Activated naive CD8-positive, alpha-beta T cell treated with anti-CD3 and anti-CD28 coated beads, Interleukin-2, amount 10 ng/mL, durations not matched to agents 7 days and 5 days (primary cell): ENCODE results near the gene WDR70. TPM values are rescaled to one million over a fixed set of nuclear protein-coding genes. Genes with fewer than 3 reads are reported as not detected.

ENCODE experiments used
- ATAC-seq: fragments of 150-1000 bp; cut with Tn5 transposase; one replicate; pipeline ENCODE4 v1.10.0; 2021; ENCODE audit warnings: low read depth, moderate library complexity
- POLR2A ChIA-PET: fragments of 350-600 bp; sonication (Branson Sonifier 250); formaldehyde crosslinking; loops from one replicate; lab custom pipeline; 2021; ENCODE audit warnings: antibody characterized with exemption; lab: Charles Lee
- DNase-seq: peaks from one replicate; pipeline ENCODE4 v3.0.0; 2021
- H3K27ac Mint-ChIP-seq: one replicate; pipeline ENCODE4 v1.8.0; 2022; ENCODE audit warnings: mild to moderate bottlenecking, mixed read lengths
- H3K27me3 Mint-ChIP-seq: one replicate; pipeline ENCODE4 v1.8.0; 2022; ENCODE audit warnings: mild to moderate bottlenecking, moderate library complexity, mixed read lengths
- H3K36me3 Mint-ChIP-seq: one replicate; pipeline ENCODE4 v1.8.0; 2021; ENCODE audit warnings: mild to moderate bottlenecking, mixed read lengths
- H3K4me1 Mint-ChIP-seq: one replicate; pipeline ENCODE4 v1.8.0; 2021; ENCODE audit warnings: mixed read lengths
- H3K4me3 Mint-ChIP-seq: one replicate; pipeline ENCODE4 v1.8.0; 2022; ENCODE audit warnings: mild to moderate bottlenecking, moderate library complexity, mixed read lengths
- H3K9me3 Mint-ChIP-seq: one replicate; pipeline ENCODE4 v1.8.0; 2021; ENCODE audit warnings: mixed read lengths
- total RNA-seq, 2 experiments: library from RNA; stranded (reverse); gene quantifications; one replicate each; pipeline ENCODE4 v1.2.3, GENCODE V29; 2021

WDR70 gene
- total RNA-seq, 2 experiments from 2014 or later = 35.8 to 37.6 TPM

- H3K27me3 Mint-ChIP-seq = no peaks in the 10 kb centered on the region
- H3K4me1 Mint-ChIP-seq = peaks cover 9% of the 10 kb centered on the region
- H3K9me3 Mint-ChIP-seq = no peaks in the 10 kb centered on the region
- H3K4me3 Mint-ChIP-seq = no peak overlapping the region
- peaks cover 16% of the 10 kb centered on the region for H3K36me3 Mint-ChIP-seq
- DNase-seq (no peak), ATAC-seq (no peak)
- H3K27ac Mint-ChIP-seq = no peak overlapping the region
- POLR2A ChIA-PET = no interaction called here
Measured at GRCh38 chr5:37727238-37727637, 348.1 kb downstream of the WDR70 start.

GRCh38 chr5:37730896-37731455 lies 351.9 kb downstream of the WDR70 start:
- Mint-ChIP-seq H3K9me3 (no peaks in the 10 kb centered on the region), H3K36me3 (peaks cover 17% of the 10 kb centered on the region), H3K4me1 (peaks cover 7% of the 10 kb centered on the region), H3K27me3 (no peaks in the 10 kb centered on the region), H3K27ac (no peak overlapping the region), H3K4me3 (no peak overlapping the region)
- DNase-seq = no peak
- POLR2A ChIA-PET = no interaction called here
- no peak for ATAC-seq

GRCh38 chr5:37734114-37734513 lies 355.0 kb downstream of the WDR70 start:
- Mint-ChIP-seq H3K4me1 (peaks cover 16% of the 10 kb centered on the region), H3K27ac (no peak overlapping the region), H3K36me3 (peaks cover 15% of the 10 kb centered on the region), H3K27me3 (no peaks in the 10 kb centered on the region), H3K9me3 (no peaks in the 10 kb centered on the region), H3K4me3 (no peak overlapping the region)
- POLR2A ChIA-PET = no interaction called here
- ATAC-seq (no peak), DNase-seq (no peak)

- POLR2A ChIA-PET = no interaction called here
- Mint-ChIP-seq H3K27ac (no peak overlapping the region), H3K36me3 (peaks cover 19% of the 10 kb centered on the region), H3K4me1 (peaks cover 16% of the 10 kb centered on the region), H3K9me3 (no peaks in the 10 kb centered on the region), H3K4me3 (no peak overlapping the region), H3K27me3 (no peaks in the 10 kb centered on the region)
- no peak for ATAC-seq
- no peak for DNase-seq
Measured at GRCh38 chr5:37735649-37736347, 356.7 kb downstream of the WDR70 start.

GRCh38 chr5:37736397-37736796 lies 357.3 kb downstream of the WDR70 start:
- H3K4me3 Mint-ChIP-seq = no peak overlapping the region
- POLR2A ChIA-PET = no interaction called here

GRCh38 chr5:37737326-37738056 lies 358.4 kb downstream of the WDR70 start:
- H3K27me3 Mint-ChIP-seq = no peaks in the 10 kb centered on the region
- peaks cover 2% of the 10 kb centered on the region for H3K9me3 Mint-ChIP-seq
- ATAC-seq (no peak), DNase-seq (no peak)
- peaks cover 16% of the 10 kb centered on the region for H3K4me1 Mint-ChIP-seq
- H3K36me3 Mint-ChIP-seq = peaks cover 21% of the 10 kb centered on the region
- H3K27ac Mint-ChIP-seq = no peak overlapping the region
- POLR2A ChIA-PET = no interaction called here
- H3K4me3 Mint-ChIP-seq = no peak overlapping the region

More at GRCh38 chr5:37736397-37736796, 357.3 kb downstream of the WDR70 start:
- ATAC-seq (no peak), DNase-seq (no peak)
- Mint-ChIP-seq H3K9me3 (no peaks in the 10 kb centered on the region), H3K27me3 (no peaks in the 10 kb centered on the region), H3K27ac (no peak overlapping the region), H3K36me3 (peaks cover 22% of the 10 kb centered on the region), H3K4me1 (peaks cover 16% of the 10 kb centered on the region)

- H3K27me3 Mint-ChIP-seq = no peaks in the 10 kb centered on the region
- no peak overlapping the region for H3K4me3 Mint-ChIP-seq
- DNase-seq (no peak), ATAC-seq (no peak)
- POLR2A ChIA-PET = no interaction called here
- H3K36me3 Mint-ChIP-seq = peaks cover 19% of the 10 kb centered on the region
- no peak overlapping the region for H3K27ac Mint-ChIP-seq
- peaks cover 16% of the 10 kb centered on the region for H3K4me1 Mint-ChIP-seq
- peaks cover 2% of the 10 kb centered on the region for H3K9me3 Mint-ChIP-seq
Measured at GRCh38 chr5:37738057-37738691, 359.1 kb downstream of the WDR70 start.

- H3K4me3 Mint-ChIP-seq = no peak overlapping the region
- no peaks in the 10 kb centered on the region for H3K27me3 Mint-ChIP-seq
- no peak overlapping the region for H3K27ac Mint-ChIP-seq
- peaks cover 2% of the 10 kb centered on the region for H3K9me3 Mint-ChIP-seq
- peaks cover 16% of the 10 kb centered on the region for H3K4me1 Mint-ChIP-seq
- ATAC-seq (no peak), DNase-seq (no peak)
- POLR2A ChIA-PET = no interaction called here
- H3K36me3 Mint-ChIP-seq = peaks cover 22% of the 10 kb centered on the region
Measured at GRCh38 chr5:37738865-37739488, 359.9 kb downstream of the WDR70 start.

GRCh38 chr5:37739817-37740261 lies 360.7 kb downstream of the WDR70 start:
- POLR2A ChIA-PET = no interaction called here
- Mint-ChIP-seq H3K27ac (no peak overlapping the region), H3K27me3 (no peaks in the 10 kb centered on the region), H3K4me3 (no peak overlapping the region), H3K36me3 (peaks cover 29% of the 10 kb centered on the region), H3K9me3 (peaks cover 6% of the 10 kb centered on the region), H3K4me1 (peaks cover 16% of the 10 kb centered on the region)
- DNase-seq = no peak
- no peak for ATAC-seq

- Mint-ChIP-seq H3K27me3 (no peaks in the 10 kb centered on the region), H3K27ac (no peak overlapping the region), H3K4me1 (peaks cover 14% of the 10 kb centered on the region), H3K36me3 (peaks cover 30% of the 10 kb centered on the region), H3K9me3 (peaks cover 7% of the 10 kb centered on the region), H3K4me3 (no peak overlapping the region)
- ATAC-seq (no peak), DNase-seq (no peak)
- POLR2A ChIA-PET = no interaction called here
Measured at GRCh38 chr5:37740331-37741066, 361.4 kb downstream of the WDR70 start.

- Mint-ChIP-seq H3K36me3 (peaks cover 32% of the 10 kb centered on the region), H3K27ac (no peak overlapping the region), H3K4me1 (peaks cover 6% of the 10 kb centered on the region), H3K4me3 (no peak overlapping the region), H3K9me3 (peaks cover 13% of the 10 kb centered on the region), H3K27me3 (no peaks in the 10 kb centered on the region)
- DNase-seq = no peak
- ATAC-seq = no peak
- POLR2A ChIA-PET = no interaction called here
Measured at GRCh38 chr5:37742111-37742510, 363.0 kb downstream of the WDR70 start.

- H3K9me3 Mint-ChIP-seq = peaks cover 7% of the 10 kb centered on the region
- DNase-seq = no peak
- H3K27ac Mint-ChIP-seq = no peak overlapping the region
- H3K4me1 Mint-ChIP-seq = no peaks in the 10 kb centered on the region
- no peak for ATAC-seq
- H3K36me3 Mint-ChIP-seq = peaks cover 18% of the 10 kb centered on the region
- POLR2A ChIA-PET = no interaction called here
- H3K4me3 Mint-ChIP-seq = no peak overlapping the region
- no peaks in the 10 kb centered on the region for H3K27me3 Mint-ChIP-seq
Measured at GRCh38 chr5:37751227-37751626, 372.1 kb downstream of the WDR70 start.
